CD8-positive, alpha-beta memory T cell (primary cell): ENCODE results near the gene ZNF582. TPM values are rescaled to one million over a fixed set of nuclear protein-coding genes. Genes with fewer than 3 reads are reported as not detected.
A peak's percentile ranks its signal among the peaks of the same experiment; 100 is the strongest.

Experiments used
- CTCF ChIA-PET: fragments of 350-600 bp; sonication (Branson Sonifier 250); formaldehyde crosslinking; loops from one replicate; lab custom pipeline; 2021; ENCODE audit warnings: antibody characterized with exemption; lab: Charles Lee
- POLR2A ChIA-PET: fragments of 350-600 bp; sonication (Branson Sonifier 250); formaldehyde crosslinking; loops from one replicate; lab custom pipeline; 2021; ENCODE audit warnings: antibody characterized with exemption; lab: Charles Lee
- DNase-seq, 5 donors: peaks; one replicate each; pipeline versions ENCODE4 v3.0.0 to v3.0.0-alpha.2; 2020 to 2022; ENCODE audit warnings: mixed read lengths in 1 of 5
- H3K27ac ChIP-seq: one replicate; pipeline ENCODE4 v1.7.0; 2013; ENCODE audit warnings: low read depth, mild to moderate bottlenecking, low read length, moderate library complexity
- H3K27me3 ChIP-seq: 2 replicates; pipeline ENCODE4 v1.7.0; 2013; ENCODE audit warnings: low read length, mild to moderate bottlenecking; ENCODE audit not compliant: insufficient read depth, poor library complexity, severe bottlenecking
- H3K36me3 ChIP-seq: 2 replicates; pipeline ENCODE4 v1.7.0; 2013; ENCODE audit warnings: mild to moderate bottlenecking, low read length, moderate library complexity; ENCODE audit not compliant: insufficient read depth
- H3K4me1 ChIP-seq: 2 replicates; pipeline ENCODE4 v1.7.0; 2013; ENCODE audit warnings: mild to moderate bottlenecking, low read length, moderate library complexity; ENCODE audit not compliant: insufficient read depth
- H3K4me3 ChIP-seq: 2 replicates; pipeline ENCODE4 v1.7.0; 2013; ENCODE audit warnings: mild to moderate bottlenecking, low read length
- H3K9me3 ChIP-seq: 2 replicates; pipeline ENCODE4 v1.7.0; 2013; ENCODE audit warnings: mild to moderate bottlenecking, low read length
- H3K27ac Mint-ChIP-seq, 8 donors: one replicate each; pipeline ENCODE4 v1.8.0; 2020 to 2021; ENCODE audit warnings: mixed read lengths in 8 of 8, mild to moderate bottlenecking in 6 of 8, inconsistent platforms in 3 of 8, moderate library complexity in 3 of 8
- H3K27me3 Mint-ChIP-seq, 2 donors: one replicate each; pipeline ENCODE4 v1.8.0; 2020 to 2021; ENCODE audit warnings: mixed read lengths in 2 of 2, mild to moderate bottlenecking in 1 of 2, moderate library complexity in 1 of 2
- H3K36me3 Mint-ChIP-seq, 3 donors: one replicate each; pipeline ENCODE4 v1.8.0; 2020 to 2021; ENCODE audit warnings: mixed read lengths in 3 of 3, inconsistent platforms in 1 of 3, mild to moderate bottlenecking in 1 of 3
- H3K4me1 Mint-ChIP-seq, 3 donors: one replicate each; pipeline ENCODE4 v1.8.0; 2020 to 2021; ENCODE audit warnings: mixed read lengths in 3 of 3, inconsistent platforms in 1 of 3, mild to moderate bottlenecking in 1 of 3
- H3K4me3 Mint-ChIP-seq, 7 donors: one replicate each; pipeline ENCODE4 v1.8.0; 2020 to 2021; ENCODE audit warnings: mixed read lengths in 7 of 7, mild to moderate bottlenecking in 6 of 7, moderate library complexity in 4 of 7, inconsistent platforms in 2 of 7
- H3K9me3 Mint-ChIP-seq, 5 donors: one replicate each; pipeline ENCODE4 v1.8.0; 2020 to 2022; ENCODE audit warnings: mixed read lengths in 5 of 5, mild to moderate bottlenecking in 3 of 5, moderate library complexity in 2 of 5, inconsistent platforms in 1 of 5
- polyA plus RNA-seq: library from polyadenylated mRNA; unstranded; fragments of 300-500 nt; fragmentation: Illumina TruSeq; gene quantifications from one replicate; pipeline ENCODE4 v1.2.3, GENCODE V29; 2021
- total RNA-seq, 2 experiments: library from RNA; stranded (reverse); gene quantifications; one replicate each; pipeline ENCODE4 v1.2.3, GENCODE V29; 2021

ZNF582 gene
- total and polyA plus RNA-seq, 3 experiments from 2014 or later = 2.1 to 9.0 (median 2.6) TPM

DNA sequence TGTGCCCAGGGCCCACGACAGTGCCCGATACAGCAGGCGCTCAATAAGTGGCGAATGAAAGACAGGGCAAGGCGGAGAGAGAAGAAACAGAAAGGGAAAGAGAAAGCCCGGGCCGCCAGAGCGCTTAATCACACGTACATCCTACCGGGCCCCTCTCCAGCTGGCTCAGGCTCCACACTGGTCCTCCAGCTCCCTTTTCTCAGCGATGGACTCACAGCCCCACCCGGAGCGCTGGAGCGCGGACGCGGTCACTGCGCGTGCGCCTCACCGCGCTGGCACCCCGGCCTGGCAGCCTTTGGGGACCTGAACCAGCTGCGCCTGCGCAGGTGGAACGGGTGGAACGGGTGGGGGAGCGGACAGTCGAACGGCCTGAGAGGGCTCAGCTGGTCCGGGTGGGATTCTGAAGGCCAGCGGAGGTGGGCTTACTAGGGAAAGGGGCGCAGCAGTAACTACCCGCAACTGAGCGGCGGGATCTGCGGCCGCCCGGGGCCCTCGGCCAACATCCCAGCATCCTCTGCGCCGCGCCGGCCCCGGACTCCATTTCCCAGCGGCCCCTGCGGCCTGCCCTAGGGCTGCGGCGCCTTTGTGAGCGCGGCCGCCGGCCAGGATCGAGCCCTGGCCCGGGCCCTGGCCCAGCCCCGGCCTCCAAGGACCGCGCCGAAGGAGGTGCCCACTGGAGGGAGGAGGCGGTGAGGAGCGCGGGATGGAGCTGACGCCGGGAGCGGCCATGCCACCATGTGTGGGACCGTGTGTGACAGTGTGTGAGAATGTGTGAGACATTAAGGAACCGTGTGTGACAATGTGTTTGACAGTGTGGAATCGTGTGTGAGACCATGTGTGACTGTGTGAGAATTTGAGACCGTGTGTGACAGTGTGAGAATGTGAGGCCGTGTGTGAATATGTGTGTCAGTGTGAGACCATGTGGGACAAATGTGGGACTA is 10.7 kb upstream of the ZNF582 start, which contains the start of gene ZNF583:
Gene ZNF583 (plus strand): TSS at position 569 of the 941 bp plus-strand sequence. CDS start 2,783 bp downstream, outside the sequence.
- peaks cover 31 to 76% (median 58%) of the 10 kb centered on the region in 3 donors for H3K36me3 Mint-ChIP-seq
- H3K4me3 Mint-ChIP-seq = peak within 1 kb of the TSS; percentile 85 to 97 (median 92)
- H3K4me1 ChIP-seq = peaks cover 20% of the 10 kb centered on the region
- H3K27ac ChIP-seq = peak within 1 kb of the TSS; percentile 94
- H3K9me3 Mint-ChIP-seq = peaks cover 36 to 73% (median 55%) of the 10 kb centered on the region in 5 donors
- H3K9me3 ChIP-seq = peaks cover 23% of the 10 kb centered on the region
- H3K36me3 ChIP-seq = peaks cover 18% of the 10 kb centered on the region
- H3K27me3 Mint-ChIP-seq = peaks cover 0 to 3% of the 10 kb centered on the region in 2 donors
- H3K4me3 ChIP-seq = peak within 1 kb of the TSS; percentile 83
- H3K27ac Mint-ChIP-seq = peak within 1 kb of the TSS; percentile 77 to 97 (median 90)
- DNase-seq = peak; percentile 86 to 92 (median 92)
- POLR2A ChIA-PET = interaction anchor here (0.5 to 1.1 kb wide), 3 partner anchors 11 to 266 kb away, joined by 3 to 6 read pairs (median 5); partner anchors contain the start of gene ZNF582
- H3K27me3 ChIP-seq = no peaks in the 10 kb centered on the region
- CTCF ChIA-PET = interaction anchor here (1.5 to 1.6 kb wide), 2 partner anchors 11 to 12 kb away, joined by 4 read pairs; partner anchors contain the start of gene ZNF582
- peaks cover 27 to 36% (median 32%) of the 10 kb centered on the region in 3 donors for H3K4me1 Mint-ChIP-seq

- H3K4me3 Mint-ChIP-seq = peak overlapping the region; percentile 85 to 97 (median 92)
- peak overlapping the region; percentile 83 for H3K4me3 ChIP-seq
- H3K4me1 Mint-ChIP-seq = peaks cover 27 to 36% (median 32%) of the 10 kb centered on the region in 3 donors
- H3K36me3 ChIP-seq = peaks cover 10% of the 10 kb centered on the region
- peaks cover 16% of the 10 kb centered on the region for H3K9me3 ChIP-seq
- H3K27me3 Mint-ChIP-seq = peaks cover 0 to 3% of the 10 kb centered on the region in 2 donors
- H3K9me3 Mint-ChIP-seq = peaks cover 35 to 73% (median 56%) of the 10 kb centered on the region in 5 donors
- H3K36me3 Mint-ChIP-seq = peaks cover 26 to 76% (median 58%) of the 10 kb centered on the region in 3 donors
- peak overlapping the region; percentile 77 to 97 (median 90) for H3K27ac Mint-ChIP-seq
- ChIA-PET CTCF (interaction anchor here (1.5 to 1.6 kb wide), 2 partner anchors 10 to 11 kb away, joined by 4 read pairs; partner anchors contain the start of gene ZNF582), POLR2A (interaction anchor here (0.5 to 1.1 kb wide), 3 partner anchors 10 to 265 kb away, joined by 3 to 6 read pairs (median 5); partner anchors contain the start of gene ZNF582)
- peaks cover 20% of the 10 kb centered on the region for H3K4me1 ChIP-seq
- DNase-seq = peak in 1 of 5 donors; percentile 3
- H3K27me3 ChIP-seq = no peaks in the 10 kb centered on the region
- peak overlapping the region; percentile 94 for H3K27ac ChIP-seq
Measured at GRCh38 chr19:56403261-56403660, 9.9 kb upstream of the ZNF582 start.

DNA sequence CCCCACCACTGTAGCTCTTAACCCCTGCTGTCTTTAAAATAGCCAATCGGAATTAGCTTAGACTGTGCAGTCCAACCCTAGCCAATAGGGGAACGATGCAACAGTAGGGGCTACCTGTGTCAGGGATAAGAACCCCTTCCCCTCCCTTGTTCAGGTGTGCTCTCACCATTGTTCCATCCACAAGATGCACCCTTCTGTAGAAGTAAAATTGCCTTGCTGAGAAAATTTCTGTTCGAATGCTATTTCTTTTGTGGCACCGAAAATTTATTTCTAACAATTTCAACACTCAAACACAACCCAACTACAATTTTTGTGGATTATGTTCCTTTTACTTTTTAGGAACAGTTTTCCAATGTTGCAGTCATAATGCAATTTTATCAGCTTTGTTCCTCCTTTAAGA is 7.2 kb upstream of the ZNF582 start:
- H3K27me3 ChIP-seq = no peaks in the 10 kb centered on the region
- Mint-ChIP-seq H3K4me1 (peaks cover 25 to 29% (median 28%) of the 10 kb centered on the region in 3 donors), H3K27ac (peak overlapping the region in 1 of 8 donors; percentile 81), H3K9me3 (peaks cover 22 to 73% (median 59%) of the 10 kb centered on the region in 5 donors), H3K27me3 (peaks cover 0 to 3% of the 10 kb centered on the region in 2 donors), H3K36me3 (peaks cover 13 to 72% (median 51%) of the 10 kb centered on the region in 3 donors), H3K4me3 (no peak overlapping the region)
- no peaks in the 10 kb centered on the region for H3K36me3 ChIP-seq
- H3K4me1 ChIP-seq = peaks cover 20% of the 10 kb centered on the region
- ChIA-PET CTCF (no interaction called here), POLR2A (no interaction called here)
- no peak overlapping the region for H3K27ac ChIP-seq
- peaks cover 20% of the 10 kb centered on the region for H3K9me3 ChIP-seq
- no peak for DNase-seq
- H3K4me3 ChIP-seq = no peak overlapping the region

DNA sequence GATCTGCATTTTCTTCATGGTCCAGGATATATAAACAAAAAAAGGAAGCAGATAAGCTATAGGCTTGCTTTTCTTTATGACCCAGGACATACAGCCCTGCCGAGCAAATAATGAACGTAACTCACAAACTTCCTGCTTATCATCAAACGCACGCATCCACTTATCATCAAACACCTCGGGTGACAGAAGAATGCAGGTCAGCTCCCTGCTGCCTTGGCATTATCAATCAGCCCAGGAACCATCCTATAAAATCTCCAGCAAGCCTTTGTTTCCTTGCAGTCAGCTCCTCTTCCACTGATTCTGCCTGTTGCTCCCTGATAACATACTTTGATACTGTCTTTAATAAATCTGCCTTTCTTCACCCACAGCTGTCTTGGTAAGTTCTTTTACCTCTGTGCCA is 5.5 kb upstream of the ZNF582 start:
- DNase-seq = no peak
- H3K27ac ChIP-seq = no peak overlapping the region
- peaks cover 31 to 79% (median 70%) of the 10 kb centered on the region in 5 donors for H3K9me3 Mint-ChIP-seq
- H3K36me3 Mint-ChIP-seq = peaks cover 10 to 71% (median 47%) of the 10 kb centered on the region in 3 donors
- H3K27ac Mint-ChIP-seq = no peak overlapping the region
- H3K27me3 ChIP-seq = no peaks in the 10 kb centered on the region
- H3K9me3 ChIP-seq = peaks cover 34% of the 10 kb centered on the region
- no peaks in the 10 kb centered on the region for H3K36me3 ChIP-seq
- peaks cover 0 to 3% of the 10 kb centered on the region in 2 donors for H3K27me3 Mint-ChIP-seq
- ChIA-PET POLR2A (no interaction called here), CTCF (no interaction called here)
- H3K4me3 ChIP-seq = no peak overlapping the region
- peak overlapping the region in 1 of 7 donors; percentile 50 for H3K4me3 Mint-ChIP-seq
- peaks cover 13 to 23% (median 18%) of the 10 kb centered on the region in 3 donors for H3K4me1 Mint-ChIP-seq
- peaks cover 12% of the 10 kb centered on the region for H3K4me1 ChIP-seq

GRCh38 chr19:56383826-56384605 is 9.3 kb downstream of the ZNF582 start:
- peaks cover 23% of the 10 kb centered on the region for H3K9me3 ChIP-seq
- POLR2A ChIA-PET = no interaction called here
- H3K9me3 Mint-ChIP-seq = peaks cover 52 to 88% (median 80%) of the 10 kb centered on the region in 5 donors
- peaks cover 5% of the 10 kb centered on the region for H3K36me3 ChIP-seq
- H3K27me3 ChIP-seq = no peaks in the 10 kb centered on the region
- H3K27me3 Mint-ChIP-seq = no peaks in the 10 kb centered on the region
- H3K4me1 ChIP-seq = no peaks in the 10 kb centered on the region
- H3K4me3 Mint-ChIP-seq = no peak overlapping the region
- DNase-seq = no peak
- no peak overlapping the region for H3K4me3 ChIP-seq
- H3K27ac ChIP-seq = no peak overlapping the region
- peaks cover 21 to 84% (median 66%) of the 10 kb centered on the region in 3 donors for H3K36me3 Mint-ChIP-seq
- CTCF ChIA-PET = no interaction called here
- no peak overlapping the region for H3K27ac Mint-ChIP-seq
- no peaks in the 10 kb centered on the region for H3K4me1 Mint-ChIP-seq

DNA sequence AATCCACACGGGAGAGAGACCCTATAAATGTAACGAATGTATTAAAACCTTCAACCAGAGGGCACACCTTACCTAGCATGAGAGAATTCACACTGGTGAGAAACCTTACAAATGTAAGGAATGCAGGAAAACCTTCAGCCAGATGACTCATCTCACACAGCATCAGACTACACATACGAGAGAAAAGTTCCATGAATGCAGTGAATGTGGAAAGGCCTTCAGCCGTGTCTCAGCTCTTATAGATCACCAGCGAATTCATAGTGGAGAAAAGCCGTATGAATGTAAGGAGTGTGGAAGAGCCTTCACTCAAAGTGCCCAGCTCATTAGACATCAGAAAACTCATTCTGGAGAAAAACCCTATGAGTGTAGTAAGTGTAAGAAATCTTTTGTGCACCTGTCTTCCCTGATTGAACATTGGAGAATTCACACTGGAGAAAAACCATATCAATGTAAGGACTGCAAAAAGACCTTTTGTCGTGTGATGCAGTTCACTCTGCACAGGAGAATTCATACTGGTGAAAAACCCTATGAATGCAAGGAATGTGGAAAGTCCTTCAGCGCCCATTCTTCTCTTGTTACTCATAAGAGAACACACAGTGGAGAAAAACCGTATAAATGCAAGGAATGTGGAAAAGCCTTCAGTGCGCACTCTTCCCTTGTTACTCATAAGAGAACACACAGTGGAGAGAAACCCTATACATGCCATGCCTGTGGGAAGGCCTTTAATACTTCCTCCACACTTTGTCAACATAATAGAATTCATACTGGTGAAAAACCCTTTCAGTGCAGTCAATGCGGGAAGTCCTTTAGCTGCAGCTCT is 16.0 kb downstream of the ZNF582 start:
- Mint-ChIP-seq H3K27ac (no peak overlapping the region), H3K36me3 (peaks cover 37 to 80% (median 71%) of the 10 kb centered on the region in 3 donors), H3K27me3 (no peaks in the 10 kb centered on the region), H3K4me3 (no peak overlapping the region), H3K4me1 (no peaks in the 10 kb centered on the region), H3K9me3 (peaks cover 65 to 94% (median 85%) of the 10 kb centered on the region in 5 donors)
- Histone ChIP-seq H3K36me3 (peaks cover 21% of the 10 kb centered on the region), H3K9me3 (peaks cover 46% of the 10 kb centered on the region), H3K27ac (no peak overlapping the region), H3K4me3 (no peak overlapping the region), H3K4me1 (no peaks in the 10 kb centered on the region), H3K27me3 (no peaks in the 10 kb centered on the region)
- ChIA-PET POLR2A (no interaction called here), CTCF (no interaction called here)
- no peak for DNase-seq

- H3K9me3 Mint-ChIP-seq = peaks cover 46 to 82% (median 50%) of the 10 kb centered on the region in 5 donors
- peaks cover 29% of the 10 kb centered on the region for H3K9me3 ChIP-seq
Measured at GRCh38 chr19:56372281-56372680, 21.1 kb downstream of the ZNF582 start.

More at GRCh38 chr19:56372281-56372680, 21.1 kb downstream of the ZNF582 start:
- H3K27ac Mint-ChIP-seq = no peak overlapping the region
- peaks cover 20 to 29% (median 22%) of the 10 kb centered on the region in 3 donors for H3K4me1 Mint-ChIP-seq
- peaks cover 30 to 87% (median 73%) of the 10 kb centered on the region in 3 donors for H3K36me3 Mint-ChIP-seq
- Histone ChIP-seq H3K4me1 (peaks cover 9% of the 10 kb centered on the region), H3K4me3 (no peak overlapping the region), H3K27me3 (no peaks in the 10 kb centered on the region), H3K36me3 (peaks cover 19% of the 10 kb centered on the region), H3K27ac (no peak overlapping the region)
- ChIA-PET POLR2A (no interaction called here), CTCF (no interaction called here)
- H3K4me3 Mint-ChIP-seq = no peak overlapping the region
- no peak for DNase-seq
- peaks cover 0 to 3% of the 10 kb centered on the region in 2 donors for H3K27me3 Mint-ChIP-seq
